ENCODE results near the gene SLC44A3.

Gene SLC44A3

GRCh38 chr1:94898491-94899385, 78.6 kb downstream of the SLC44A3 start:
- TF ChIP-seq EZH2phosphoT487 (IDR thresholded peaks at IDR 0.05; ENCODE audit: low read length) (no peak), CTCF (IDR thresholded peaks at IDR 0.05; ENCODE audit: low read length) (no peak), EZH2 (optimal IDR thresholded peaks at IDR 0.05; ENCODE audit: low read depth, low read length) (no peak)
- no peak for DNase-seq
- H3F3A ChIP-seq (ENCODE audit: insufficient read depth, low read length), result no peaks in the 10 kb centered on the region
- H3K4me2 ChIP-seq (ENCODE audit: low read depth, low read length), result no peak overlapping the region
- no peaks in the 10 kb centered on the region for H3K4me1 ChIP-seq (ENCODE audit: low read length)
- no peak overlapping the region for H3K9ac ChIP-seq (ENCODE audit: low read length)
- no peaks in the 10 kb centered on the region for H3K9me2 ChIP-seq (replicated peaks; ENCODE audit: insufficient read depth, low read length)
- H3K9me3 ChIP-seq (replicated peaks; ENCODE audit: insufficient read depth, low read length), result no peaks in the 10 kb centered on the region
- no peak overlapping the region for H3K4me3 ChIP-seq (ENCODE audit: low read length)
- H3K36me3 ChIP-seq (replicated peaks; ENCODE audit: insufficient read depth, low read length), result no peaks in the 10 kb centered on the region
- no peaks in the 10 kb centered on the region for H4K20me1 ChIP-seq (ENCODE audit: insufficient read depth, low read length)
- no peaks in the 10 kb centered on the region for H3K79me2 ChIP-seq (ENCODE audit: low read length)
- H3K27me3 ChIP-seq (replicated peaks; ENCODE audit: insufficient read depth, low read length), result no peaks in the 10 kb centered on the region
- no peak overlapping the region for H2AFZ ChIP-seq (ENCODE audit: low read length)
- H3K27ac ChIP-seq (ENCODE audit: low read length), result no peak overlapping the region

- H3K36me3 ChIP-seq (replicated peaks; ENCODE audit: insufficient read depth, low read length), result no peaks in the 10 kb centered on the region
- H3K27ac ChIP-seq (ENCODE audit: low read length), result no peak overlapping the region
- TF ChIP-seq EZH2 (optimal IDR thresholded peaks at IDR 0.05; ENCODE audit: low read depth, low read length), result no peak
- TF ChIP-seq CTCF (IDR thresholded peaks at IDR 0.05; ENCODE audit: low read length), result no peak
- TF ChIP-seq EZH2phosphoT487 (IDR thresholded peaks at IDR 0.05; ENCODE audit: low read length), result no peak
- H3K9me2 ChIP-seq (replicated peaks; ENCODE audit: insufficient read depth, low read length), result no peaks in the 10 kb centered on the region
- H3K9ac ChIP-seq (ENCODE audit: low read length), result no peak overlapping the region
- H3K9me3 ChIP-seq (replicated peaks; ENCODE audit: insufficient read depth, low read length), result no peaks in the 10 kb centered on the region
- no peaks in the 10 kb centered on the region for H3F3A ChIP-seq (ENCODE audit: insufficient read depth, low read length)
- H4K20me1 ChIP-seq (ENCODE audit: insufficient read depth, low read length), result no peaks in the 10 kb centered on the region
- no peaks in the 10 kb centered on the region for H3K27me3 ChIP-seq (replicated peaks; ENCODE audit: insufficient read depth, low read length)
- H3K4me2 ChIP-seq (ENCODE audit: low read depth, low read length), result no peak overlapping the region
- H3K79me2 ChIP-seq (ENCODE audit: low read length), result no peaks in the 10 kb centered on the region
- no peak for DNase-seq
- H3K4me1 ChIP-seq (ENCODE audit: low read length), result no peaks in the 10 kb centered on the region
- no peak overlapping the region for H2AFZ ChIP-seq (ENCODE audit: low read length)
- no peak overlapping the region for H3K4me3 ChIP-seq (ENCODE audit: low read length)
Observed at GRCh38 chr1:94899756-94900155, 79.6 kb downstream of the SLC44A3 start.

- Histone ChIP-seq H3K9me3 (replicated peaks; ENCODE audit: insufficient read depth, low read length) (no peaks in the 10 kb centered on the region), H3K36me3 (replicated peaks; ENCODE audit: insufficient read depth, low read length) (no peaks in the 10 kb centered on the region), H3F3A (ENCODE audit: insufficient read depth, low read length) (no peaks in the 10 kb centered on the region), H3K4me1 (ENCODE audit: low read length) (no peaks in the 10 kb centered on the region), H3K79me2 (ENCODE audit: low read length) (no peaks in the 10 kb centered on the region), H3K4me3 (ENCODE audit: low read length) (no peak overlapping the region), H2AFZ (ENCODE audit: low read length) (no peak overlapping the region), H3K27ac (ENCODE audit: low read length) (no peak overlapping the region), H3K9ac (ENCODE audit: low read length) (no peak overlapping the region), H4K20me1 (ENCODE audit: insufficient read depth, low read length) (no peaks in the 10 kb centered on the region), H3K27me3 (replicated peaks; ENCODE audit: insufficient read depth, low read length) (no peaks in the 10 kb centered on the region), H3K9me2 (replicated peaks; ENCODE audit: insufficient read depth, low read length) (no peaks in the 10 kb centered on the region), H3K4me2 (ENCODE audit: low read depth, low read length) (no peak overlapping the region)
- DNase-seq, result no peak
- no peak for TF ChIP-seq CTCF (IDR thresholded peaks at IDR 0.05; ENCODE audit: low read length)
- no peak for TF ChIP-seq EZH2 (optimal IDR thresholded peaks at IDR 0.05; ENCODE audit: low read depth, low read length)
- TF ChIP-seq EZH2phosphoT487 (IDR thresholded peaks at IDR 0.05; ENCODE audit: low read length), result no peak
Observed at GRCh38 chr1:94901841-94902240, 81.7 kb downstream of the SLC44A3 start.
